ENCODE measurements around the gene OPRL1. TPM values are rescaled to one million over a fixed set of nuclear protein-coding genes. Genes with fewer than 3 reads are reported as not detected.

The OPRL1 gene
- polyA plus RNA-seq, 1 of the 3 experiments (the other 2 are of a cell fraction) = 1.8 TPM

GRCh38 chr20:64074184-64074789 is 5.6 kb upstream of the OPRL1 start (continued):
- no peak for TF ChIP-seq ZBTB33 (IDR thresholded peaks at IDR 0.05; ENCODE audit: borderline replicate concordance, low read depth)
- no peak for TF ChIP-seq MXI1 (IDR thresholded peaks at IDR 0.05; ENCODE audit: low read depth, low read length)
- no peak for TF ChIP-seq YY1 (IDR thresholded peaks at IDR 0.05; ENCODE audit: low read depth)
- TF ChIP-seq SIN3A (IDR thresholded peaks at IDR 0.05; ENCODE audit: borderline replicate concordance, low read depth, low read length) = no peak
- no peak for TF ChIP-seq MEF2A (IDR thresholded peaks at IDR 0.05; ENCODE audit: borderline replicate concordance, low read depth)
- no peak for TF ChIP-seq JUND (IDR thresholded peaks at IDR 0.05)
- TF ChIP-seq CHD2 (IDR thresholded peaks at IDR 0.05; ENCODE audit: low read length, partially characterized antibody) = no peak
- no peak for TF ChIP-seq TAF1 (IDR thresholded peaks at IDR 0.05; ENCODE audit: borderline replicate concordance, low read depth, low read length)
- no peak for TF ChIP-seq NRF1 (IDR thresholded peaks at IDR 0.05; ENCODE audit: low read depth, low read length)
- TF ChIP-seq FOXM1 (IDR thresholded peaks at IDR 0.05; ENCODE audit: low read depth) = no peak
- no peak for TF ChIP-seq CTCF (IDR thresholded peaks at IDR 0.05)
- TF ChIP-seq SMC3 (IDR thresholded peaks at IDR 0.05; ENCODE audit: low read depth, low read length) = no peak
- no peak for TF ChIP-seq GATA2 (CRISPR knock-in tag; IDR thresholded peaks at IDR 0.05)
- TF ChIP-seq ELF1 (IDR thresholded peaks at IDR 0.05) = no peak

- Histone ChIP-seq H4K20me1 (ENCODE audit: insufficient read depth) (no peaks in the 10 kb centered on the region), H3K9me2 (no peaks in the 10 kb centered on the region), H3K27me3 (ENCODE audit: insufficient read depth) (no peaks in the 10 kb centered on the region), H3K79me2 (ENCODE audit: insufficient read depth) (no peaks in the 10 kb centered on the region), H3K9me3 (no peaks in the 10 kb centered on the region), H3K4me2 (no peak overlapping the region), H3K4me3 (ENCODE audit: low read depth in 2 of 2, low read length in 1 of 2) (no peak overlapping the region), H3K27ac (ENCODE audit: low read depth in 2 of 2, low read length in 1 of 2) (no peak overlapping the region), H3F3A (replicated peaks; ENCODE audit: insufficient read depth) (peaks cover 3% of the 10 kb centered on the region), H3K9ac (no peak overlapping the region), H3K36me3 (replicated peaks in 1 of 2; ENCODE audit: control insufficient read depth in 1 of 2, insufficient read depth in 2 of 2, low read length in 1 of 2) (peaks cover 0 to 17% of the 10 kb centered on the region in 2 experiments), H3K4me1 (ENCODE audit: control insufficient read depth in 1 of 2, insufficient read depth in 2 of 2, low read depth in 1 of 2, low read length in 1 of 2) (peaks cover 12 to 13% of the 10 kb centered on the region in 2 experiments; a peak in 3 of 4 replicates), H2AFZ (ENCODE audit: low read depth) (no peak overlapping the region)
- ChIA-PET POLR2A (interaction anchor here (0.8 kb wide), 1 partner anchor 12 kb away, joined by 3 read pairs; the partner anchor contains the start of gene TCEA2), CTCF (interaction anchor here (0.6 to 12.9 kb wide), 4 partner anchors 17 to 45 kb away, joined by 3 to 252 read pairs (median 3); partner anchors contain the start of gene NPBWR2)
- 97% methylated on average over 8 of the region's 8 CpGs for WGBS (ENCODE audit: low lambda C conversion rate)
- no peak for DNase-seq
- no peak for TF ChIP-seq SIN3A (IDR thresholded peaks at IDR 0.05; ENCODE audit: borderline replicate concordance, low read depth, low read length)
- TF ChIP-seq YY1 (IDR thresholded peaks at IDR 0.05; ENCODE audit: low read depth) = no peak
- TF ChIP-seq TAF1 (IDR thresholded peaks at IDR 0.05; ENCODE audit: borderline replicate concordance, low read depth, low read length) = no peak
- TF ChIP-seq USF1 (IDR thresholded peaks at IDR 0.05; ENCODE audit: borderline replicate concordance, low read depth) = no peak
- TF ChIP-seq JUND (IDR thresholded peaks at IDR 0.05) = no peak
- TF ChIP-seq FOSL2 (IDR thresholded peaks at IDR 0.05; ENCODE audit: borderline replicate concordance, low read depth) = no peak
- TF ChIP-seq MXI1 (IDR thresholded peaks at IDR 0.05; ENCODE audit: low read depth, low read length) = no peak
- TF ChIP-seq RAD21 (IDR thresholded peaks at IDR 0.05; ENCODE audit: low read length) = no peak
- no peak for TF ChIP-seq RCOR1 (IDR thresholded peaks at IDR 0.05; ENCODE audit: low read length)
- TF ChIP-seq IRF3 (IDR thresholded peaks at IDR 0.05; ENCODE audit: low read depth, low read length) = no peak
- no peak for TF ChIP-seq PBX3 (IDR thresholded peaks at IDR 0.05)
- no peak for TF ChIP-seq NFIC (IDR thresholded peaks at IDR 0.05; ENCODE audit: borderline replicate concordance)
- TF ChIP-seq GATA2 (CRISPR knock-in tag; IDR thresholded peaks at IDR 0.05) = no peak
- TF ChIP-seq TCF12 (IDR thresholded peaks at IDR 0.05) = no peak
- TF ChIP-seq EP300 (IDR thresholded peaks at IDR 0.05; ENCODE audit: borderline replicate concordance in 1 of 2, low read depth in 1 of 2, low read length in 1 of 2) = no peak
- TF ChIP-seq RXRA (IDR thresholded peaks at IDR 0.05; ENCODE audit: borderline replicate concordance, low read depth) = no peak
- no peak for TF ChIP-seq FOXM1 (IDR thresholded peaks at IDR 0.05; ENCODE audit: low read depth)
Observed at GRCh38 chr20:64074963-64075362, 4.9 kb upstream of the OPRL1 start.
